Activated T-helper 1 cell treated with Interleukin-2 at 50 U/mL for 16 hours (primary cell): ENCODE results near the gene SPDYC.
"Not testable (repeated sequence)": the region's sequence is repeated elsewhere in the genome, so short reads cannot be mapped to it uniquely, and the experiment has no call there.

Experiments used
- DNase-seq: peaks from one replicate; pipeline ENCODE4 v3.0.0-alpha.2; 2020; ENCODE audit warnings: low read depth

Gene SPDYC

GRCh38 chr11:65134240-65134951 lies 35.6 kb upstream of the SPDYC start, which contains the start of gene SYVN1:
TSS of gene SYVN1 (minus strand) at chr11:65134519. CDS start at chr11:65133601, 918 bp downstream.
- peak; percentile 87 for DNase-seq

DNA sequence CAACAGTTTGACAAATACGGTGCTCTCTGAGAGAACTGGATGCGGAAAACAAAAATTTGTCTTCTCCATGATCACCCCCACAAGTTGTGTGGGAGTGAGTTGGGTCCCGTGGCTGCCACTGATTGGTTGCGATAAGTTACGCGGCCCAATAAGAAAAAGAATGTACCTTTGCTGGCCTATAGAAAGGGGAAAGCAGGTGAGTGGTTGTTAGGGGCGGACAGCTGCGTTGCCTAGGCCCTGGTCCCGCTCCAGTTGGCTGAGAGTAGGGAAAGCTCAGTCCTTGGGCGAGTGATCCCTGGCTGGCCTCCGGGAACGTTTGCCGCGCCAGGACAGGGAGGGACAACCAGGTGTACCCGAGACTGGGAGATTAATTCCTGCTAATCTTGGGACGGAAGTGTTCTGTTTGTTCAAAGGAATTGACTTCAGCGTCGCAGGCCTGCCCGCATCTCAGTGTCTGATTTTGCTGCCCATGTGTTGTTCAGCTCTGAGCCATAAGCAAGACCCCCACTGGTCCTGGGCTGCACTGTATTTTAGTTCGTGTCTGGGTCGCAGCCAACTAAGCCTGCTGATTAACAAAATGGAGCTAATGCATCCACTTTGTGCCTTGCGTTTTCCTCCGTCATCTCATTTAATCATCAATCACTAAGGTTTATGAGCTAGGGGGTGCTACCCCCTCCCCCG lies 34.9 kb upstream of the SPDYC start:
- peak; percentile 72 for DNase-seq

GRCh38 chr11:65135633-65136145 lies 34.3 kb upstream of the SPDYC start:
- no peak for DNase-seq

- DNase-seq, result no peak
Measured at GRCh38 chr11:65136515-65137096, 33.4 kb upstream of the SPDYC start.

- no peak for DNase-seq
Measured at GRCh38 chr11:65141896-65142494, 28.0 kb upstream of the SPDYC start.

- DNase-seq, result no peak
Measured at GRCh38 chr11:65147352-65148075, 22.5 kb upstream of the SPDYC start.

- DNase-seq, result no peak
Measured at GRCh38 chr11:65148657-65149056, 21.4 kb upstream of the SPDYC start.

- not testable (repeated sequence) for DNase-seq
Measured at GRCh38 chr11:65150131-65150508, 19.9 kb upstream of the SPDYC start.

- DNase-seq, result no peak
Measured at GRCh38 chr11:65150509-65151299, 19.3 kb upstream of the SPDYC start.

- no peak for DNase-seq
Measured at GRCh38 chr11:65151331-65151899, 18.6 kb upstream of the SPDYC start.

DNA sequence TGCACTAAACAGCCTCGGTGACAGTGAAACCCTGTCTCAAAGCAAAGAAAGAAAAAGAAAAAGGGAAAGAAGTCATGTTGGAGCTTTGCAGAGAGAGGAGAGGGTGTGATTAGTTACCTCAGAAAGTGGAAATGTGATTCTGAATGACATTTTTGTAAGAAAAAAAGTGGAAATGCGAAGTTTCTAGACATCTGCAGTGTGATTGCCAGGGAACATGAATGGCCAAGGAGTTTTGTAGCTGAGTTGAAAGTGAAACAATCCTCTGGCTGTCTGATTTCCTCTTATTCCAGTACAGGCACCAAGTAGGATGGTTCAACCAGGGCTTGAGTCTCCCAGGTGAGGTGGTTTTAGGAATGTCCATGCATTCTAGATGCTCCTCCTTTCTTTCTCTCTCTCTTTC lies 17.9 kb upstream of the SPDYC start:
- no peak for DNase-seq

- DNase-seq, result no peak
Measured at GRCh38 chr11:65156256-65156655, 13.8 kb upstream of the SPDYC start.

GRCh38 chr11:65156926-65157325 lies 13.1 kb upstream of the SPDYC start:
- no peak for DNase-seq

DNA sequence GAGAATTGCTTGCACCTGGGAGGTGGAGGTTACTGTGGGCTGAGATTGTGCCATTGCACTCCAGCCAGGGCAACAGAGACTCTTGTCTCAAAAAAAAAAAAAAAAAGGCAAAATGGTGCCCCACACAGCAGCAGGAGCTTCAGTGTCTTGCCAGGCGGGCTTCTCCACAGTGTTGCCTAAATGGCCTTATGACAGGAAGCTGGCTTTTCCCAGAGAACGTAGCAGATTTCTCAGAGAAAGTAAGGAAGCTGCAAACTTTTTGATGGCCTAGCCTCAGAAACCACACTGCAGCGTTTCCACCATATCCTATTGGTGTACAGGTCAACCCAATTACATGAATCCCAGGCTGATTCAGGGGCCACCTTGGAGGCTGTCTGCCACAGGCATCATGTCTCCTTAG lies 12.7 kb upstream of the SPDYC start:
- DNase-seq, result no peak

DNA sequence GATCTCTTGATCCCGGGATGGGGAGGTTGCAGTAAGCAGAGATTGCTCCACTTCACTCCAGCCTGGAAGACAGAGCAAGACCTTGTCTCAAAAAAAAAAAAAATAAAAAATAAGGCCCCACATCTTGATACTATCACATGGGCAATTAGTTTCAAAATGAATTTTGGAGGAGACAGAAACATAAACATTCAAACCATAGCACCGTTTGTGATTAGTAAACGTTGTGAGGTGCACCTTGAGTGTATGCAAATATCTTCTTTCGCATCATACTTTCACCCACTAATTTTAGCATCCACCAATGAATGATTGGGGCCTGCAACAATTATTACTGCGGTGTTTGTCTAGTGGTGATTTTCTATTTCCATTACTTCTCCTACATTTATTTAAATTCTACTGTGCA lies 11.0 kb upstream of the SPDYC start:
- DNase-seq, result no peak

GRCh38 chr11:65160643-65161042 lies 9.4 kb upstream of the SPDYC start:
- DNase-seq, result no peak

DNA sequence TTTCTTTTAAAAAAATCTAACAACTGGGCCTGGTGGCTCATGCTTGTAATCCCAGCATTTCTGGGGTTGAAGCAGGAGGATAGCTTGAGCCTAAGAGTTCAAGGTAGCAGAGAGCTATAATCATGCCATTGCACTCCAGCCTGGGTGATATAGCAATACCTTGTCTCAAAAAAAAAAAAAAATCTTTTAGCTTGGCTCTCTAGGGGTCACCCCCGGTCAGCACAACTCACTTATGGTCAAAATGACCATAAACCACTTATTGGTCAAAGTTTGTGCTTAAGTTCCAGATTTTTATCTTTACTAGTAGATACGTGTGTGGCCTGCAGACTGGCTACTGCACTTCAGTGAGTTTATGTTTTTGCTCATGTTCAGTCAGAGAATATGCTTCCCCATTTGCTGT lies 6.3 kb upstream of the SPDYC start:
- DNase-seq, result no peak

GRCh38 chr11:65165410-65166317 lies 4.4 kb upstream of the SPDYC start:
- DNase-seq, result no peak

- DNase-seq, result no peak
Measured at GRCh38 chr11:65166893-65167292, 3.1 kb upstream of the SPDYC start.

DNA sequence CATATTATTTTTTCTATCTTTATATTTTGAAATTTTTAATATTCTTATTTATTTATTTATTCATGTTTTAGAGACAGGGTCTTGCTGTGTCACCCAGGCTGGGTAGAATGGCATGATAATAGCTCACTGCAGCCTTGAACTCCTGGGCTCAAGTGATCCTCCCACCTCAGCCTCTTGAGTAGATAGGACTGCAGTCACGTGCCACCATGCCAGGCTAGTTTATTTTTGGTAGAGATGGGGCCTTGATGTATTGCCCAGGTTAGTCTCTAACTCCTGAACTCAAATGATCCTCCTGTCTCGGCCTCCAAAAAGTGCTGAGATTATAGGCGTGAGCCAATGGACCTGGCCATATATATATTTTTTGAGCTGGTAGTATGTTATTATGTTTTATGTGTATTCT lies 2.4 kb upstream of the SPDYC start:
- DNase-seq, result no peak
